T-helper 1 cell treated with Interleukin-12 subunit alpha and Interleukin-12 subunit beta and Interleukin-4 antibody, amounts not matched to agents 30 ng/mL and 1 ng/mL, for 36 hours (primary cell): Measurements from ENCODE around the gene CRHR2. TPM values are rescaled to one million over a fixed set of nuclear protein-coding genes. Genes with fewer than 3 reads are reported as not detected.
"Not testable (repeated sequence)": the region's sequence is repeated elsewhere in the genome, so short reads cannot be mapped to it uniquely, and the experiment has no call there.

ENCODE experiments used
- intact Hi-C: fragments of 100-400 bp; cut with micrococcal nuclease; formaldehyde crosslinking; loops from one replicate; pipeline ENCODE4 v1.15.1; 2024
- total RNA-seq: library from RNA; stranded (reverse); gene quantifications from 2 replicates; pipeline ENCODE4 v1.2.3, GENCODE V29; 2022

Gene CRHR2
- total RNA-seq, 1 donor from 2014 or later, result not detected

DNA sequence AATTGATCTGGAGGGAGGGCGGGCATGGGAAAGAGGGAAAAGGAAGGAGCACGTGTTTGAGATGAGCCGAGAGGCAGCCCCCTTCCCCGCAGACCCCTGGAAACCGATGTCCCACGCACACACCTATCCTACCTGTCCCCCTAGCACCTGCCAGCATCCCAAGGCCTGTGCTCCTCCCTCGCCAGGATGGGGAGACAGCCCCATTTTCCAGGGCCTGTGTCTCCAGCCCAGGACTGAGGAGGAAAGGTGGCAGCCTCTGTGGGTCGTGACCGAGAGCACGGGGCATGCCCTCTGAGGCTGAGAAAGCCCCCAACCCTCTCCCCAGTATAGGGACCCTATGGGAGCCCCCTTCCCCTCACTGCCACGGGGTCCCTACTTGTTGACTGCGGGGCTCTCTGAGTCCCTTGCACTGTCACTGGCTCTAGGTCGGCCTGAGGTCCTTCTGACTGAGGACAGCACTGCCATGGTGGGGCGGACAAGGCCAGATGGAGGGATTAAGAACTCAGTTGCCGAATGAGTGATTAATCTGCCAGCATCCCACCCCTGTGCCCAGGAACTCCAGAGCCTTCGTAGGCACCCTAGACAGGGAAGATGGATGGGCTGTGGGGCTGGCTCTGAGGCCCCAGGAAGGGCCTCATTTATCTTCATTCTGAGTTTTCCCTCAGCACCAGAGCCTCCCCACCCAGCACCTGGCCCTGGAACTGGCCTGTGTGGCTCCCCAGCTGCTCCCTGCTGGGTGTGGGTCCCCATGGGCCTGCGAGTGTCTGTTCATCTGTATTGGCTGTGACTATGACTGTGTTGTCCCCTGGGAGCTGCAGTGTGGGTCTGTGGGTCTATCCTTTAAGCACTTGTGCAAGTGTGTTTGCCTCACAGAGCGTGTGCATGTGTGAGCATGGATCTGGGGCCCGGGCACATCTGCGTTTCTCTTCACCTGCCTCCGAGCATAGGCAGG, 26.0 kb downstream of the CRHR2 start:
- intact Hi-C loops, result no loop called here

DNA sequence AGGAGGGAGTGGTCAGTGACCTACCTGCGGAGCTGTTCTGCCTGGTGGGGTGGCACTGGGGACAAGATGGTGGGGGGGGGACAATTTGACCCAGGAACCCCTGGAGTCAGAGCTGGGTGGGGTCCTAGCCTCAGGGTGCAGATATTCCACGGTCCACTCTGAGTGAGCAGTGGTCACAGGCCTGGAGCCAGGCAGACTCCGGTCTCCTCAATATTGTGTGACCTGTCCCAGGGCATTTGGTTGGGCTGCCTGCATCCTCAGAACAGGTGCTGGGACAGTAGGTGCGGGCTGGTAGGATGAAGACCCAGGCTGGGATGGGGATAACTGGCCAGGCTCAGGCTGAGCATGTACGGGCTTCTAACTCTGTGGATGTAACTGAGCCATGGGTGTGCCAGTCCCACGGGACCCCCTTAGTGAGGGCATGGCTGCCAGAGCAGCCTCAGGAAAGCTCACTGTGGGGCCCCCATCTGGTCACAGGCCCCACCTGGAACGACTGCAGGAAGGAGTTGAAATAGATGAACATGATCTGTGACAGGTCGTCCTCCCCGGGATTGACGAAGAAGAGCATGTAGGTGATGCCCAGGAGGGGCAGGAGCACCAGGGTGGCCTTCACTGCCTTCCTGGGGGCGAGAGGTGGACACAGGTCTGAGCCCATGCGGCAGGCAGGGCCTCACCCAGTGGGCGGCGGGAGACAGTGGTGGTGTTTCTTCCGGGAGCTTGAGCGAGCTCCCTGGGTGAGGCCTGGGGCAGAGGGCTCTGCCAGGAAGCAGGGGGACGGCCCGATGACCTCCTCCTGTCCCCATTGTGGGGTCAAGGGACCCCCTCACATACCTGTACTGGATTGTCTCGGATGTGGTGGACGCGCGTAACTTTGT, 26.9 kb downstream of the CRHR2 start:
- intact Hi-C loops, result no loop called here

- intact Hi-C loops, result no loop called here
These were observed 27.8 kb downstream of the CRHR2 start for GRCh38 chr7:30654296-30655090.

GRCh38 chr7:30652698-30653641, 29.3 kb downstream of the CRHR2 start:
- intact Hi-C loops, result no loop called here

DNA sequence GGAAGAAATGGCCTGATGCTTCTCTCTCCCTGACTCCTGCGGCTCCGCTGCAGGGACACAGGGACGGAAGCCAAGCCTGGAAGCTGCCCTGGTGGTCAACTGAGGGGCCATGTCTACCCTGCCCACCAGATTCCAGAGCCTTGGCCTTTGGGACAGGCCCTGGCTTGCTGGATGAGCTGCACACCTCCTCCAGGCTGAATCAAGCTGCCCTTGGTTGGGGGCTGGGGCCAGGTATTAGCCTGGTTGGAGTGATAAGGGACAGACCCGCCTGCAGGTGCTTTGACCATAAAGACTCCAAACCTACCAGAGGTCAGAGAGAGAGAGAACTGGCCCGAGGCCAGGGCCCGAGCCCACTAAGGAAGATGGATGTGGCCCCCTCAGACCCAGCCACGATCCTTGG, 30.1 kb downstream of the CRHR2 start:
- intact Hi-C loops, result no loop called here

GRCh38 chr7:30650421-30650808, 31.8 kb downstream of the CRHR2 start:
- intact Hi-C loops, result no loop called here

GRCh38 chr7:30649717-30650420, 32.4 kb downstream of the CRHR2 start:
- intact Hi-C loops, result no loop called here

DNA sequence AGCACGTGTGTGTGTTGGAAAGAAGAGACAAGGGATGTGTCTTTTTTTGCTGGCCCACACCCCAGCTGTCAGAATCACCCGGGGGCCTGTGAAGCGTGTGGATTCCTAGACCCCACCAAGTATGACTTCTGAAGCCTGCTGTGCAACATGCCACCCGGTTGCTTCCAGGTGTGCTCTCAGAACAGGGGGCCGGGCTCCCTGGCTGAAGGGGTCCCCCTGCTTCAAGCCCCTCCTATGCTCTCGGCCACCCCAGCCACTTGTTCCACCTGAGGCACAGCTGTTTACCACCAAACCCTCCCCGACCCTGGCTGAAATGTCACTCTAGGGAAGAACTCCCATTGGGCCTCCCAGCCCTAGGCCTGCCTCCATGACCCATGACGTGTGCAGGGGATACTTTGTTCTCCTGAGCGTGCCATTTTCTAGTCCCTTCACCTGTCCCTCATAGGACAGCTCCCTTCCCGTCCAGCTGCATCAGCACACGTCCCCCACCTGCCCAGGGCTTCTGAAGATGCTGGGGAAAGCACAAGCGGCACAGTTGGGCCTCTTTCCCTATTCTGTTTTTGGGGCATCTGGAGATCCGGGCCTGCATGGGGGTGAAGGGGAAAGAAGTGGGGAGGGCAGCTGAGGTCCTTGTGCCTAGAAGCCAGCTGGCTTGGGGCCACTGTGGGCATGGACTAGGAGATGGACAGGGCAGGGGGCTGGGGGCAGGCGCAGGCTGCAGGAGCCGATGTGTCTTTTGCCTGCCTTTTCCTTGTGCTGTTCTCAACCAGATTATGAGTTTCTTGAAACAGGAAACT, 33.3 kb downstream of the CRHR2 start:
- intact Hi-C loops, result no loop called here

DNA sequence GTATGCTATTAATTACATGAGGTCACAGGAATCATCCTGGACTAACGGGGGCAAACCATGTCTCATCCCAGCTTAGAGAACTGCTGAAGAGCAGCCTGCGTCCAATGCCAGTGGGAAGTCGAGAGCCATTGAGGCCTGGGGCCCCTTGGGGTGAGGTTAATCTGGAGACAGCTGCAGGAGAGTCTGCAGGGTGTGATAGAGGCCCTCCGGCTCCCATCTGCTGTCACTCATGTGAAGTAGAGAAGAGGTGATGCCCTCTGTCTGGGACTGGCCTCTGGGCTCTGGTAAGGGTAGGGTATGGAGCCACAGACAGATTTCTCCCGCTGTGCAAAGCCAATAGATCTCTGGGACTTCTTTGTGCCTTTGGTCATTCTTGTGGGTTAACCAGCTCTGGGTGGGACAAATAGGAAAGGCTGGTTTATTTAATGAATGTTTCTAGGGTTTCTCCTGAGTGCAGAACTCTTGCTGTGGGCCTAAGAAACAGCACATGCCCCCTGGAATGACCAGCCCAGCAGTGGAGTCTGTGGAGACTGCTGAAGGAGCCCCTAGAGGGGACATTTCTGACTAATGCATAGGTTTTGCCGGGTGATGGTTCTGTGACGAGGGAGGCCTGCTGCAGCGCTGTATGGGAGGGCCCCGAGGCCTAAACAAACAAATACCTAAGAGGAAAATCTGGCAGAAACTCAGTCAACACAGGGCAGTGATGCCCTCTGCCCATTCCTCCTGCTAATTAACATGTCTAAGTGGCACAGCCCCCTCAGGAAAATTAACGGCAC, 34.5 kb downstream of the CRHR2 start:
- intact Hi-C loops, result no loop called here

- intact Hi-C loops, result no loop called here
These were observed 36.1 kb downstream of the CRHR2 start for GRCh38 chr7:30646154-30646553.

DNA sequence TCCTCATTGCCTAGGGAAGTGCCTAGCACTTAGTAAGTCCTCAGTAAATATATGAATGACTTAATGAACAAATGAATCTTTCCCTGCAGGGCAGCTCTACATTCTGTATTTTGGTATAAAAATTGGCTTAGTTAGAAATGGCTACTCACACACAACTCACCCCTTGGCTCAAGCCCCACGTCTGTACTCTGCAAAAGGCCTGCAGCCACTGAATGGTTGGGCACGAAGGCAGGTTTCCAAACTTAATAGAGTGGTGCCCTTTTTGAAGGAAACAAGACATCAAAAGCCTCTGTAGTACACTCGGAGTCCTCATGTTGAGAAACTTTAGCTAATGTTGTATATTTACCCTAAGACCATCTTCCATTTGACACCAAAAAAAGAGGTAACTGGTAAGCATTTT, 36.6 kb downstream of the CRHR2 start:
- intact Hi-C loops, result no loop called here

GRCh38 chr7:30644286-30644955, 37.8 kb downstream of the CRHR2 start:
- intact Hi-C loops, result no loop called here

DNA sequence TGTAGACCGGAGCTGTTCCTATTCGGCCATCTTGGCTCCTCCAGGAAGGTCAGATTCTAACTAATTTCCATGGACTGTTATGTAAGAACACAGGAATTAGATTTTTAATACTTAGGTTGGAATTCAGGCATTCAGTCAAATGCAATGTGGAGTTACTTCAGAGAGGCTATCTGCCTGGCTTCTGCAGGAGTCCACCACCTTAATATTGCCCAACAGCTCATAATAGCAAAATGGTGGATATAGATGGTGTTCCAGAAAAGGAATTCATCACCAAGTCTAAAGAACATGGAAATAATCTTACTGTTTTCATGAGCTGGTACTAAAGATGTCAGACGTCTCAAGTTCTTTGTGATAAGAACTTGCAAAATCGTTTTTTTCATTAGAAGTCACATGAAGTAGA, 39.5 kb downstream of the CRHR2 start:
- intact Hi-C loops, result no loop called here

DNA sequence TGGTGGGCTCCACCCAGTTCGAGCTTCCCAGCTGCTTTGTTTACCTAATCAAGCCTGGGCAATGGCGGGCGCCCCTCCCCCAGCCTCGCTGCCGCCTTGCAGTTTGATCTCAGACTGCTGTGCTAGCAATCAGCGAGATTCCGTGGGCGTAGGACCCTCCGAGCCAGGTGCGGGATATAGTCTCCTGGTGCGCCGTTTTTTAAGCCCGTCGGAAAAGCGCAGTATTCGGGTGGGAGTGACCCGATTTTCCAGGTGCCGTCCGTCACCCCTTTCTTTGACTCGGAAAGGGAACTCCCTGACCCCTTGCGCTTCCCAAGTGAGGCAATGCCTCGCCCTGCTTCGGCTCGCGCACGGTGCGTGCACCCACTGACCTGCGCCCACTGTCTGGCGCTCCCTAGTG, 39.9 kb downstream of the CRHR2 start:
- intact Hi-C loops, result not testable (repeated sequence)

DNA sequence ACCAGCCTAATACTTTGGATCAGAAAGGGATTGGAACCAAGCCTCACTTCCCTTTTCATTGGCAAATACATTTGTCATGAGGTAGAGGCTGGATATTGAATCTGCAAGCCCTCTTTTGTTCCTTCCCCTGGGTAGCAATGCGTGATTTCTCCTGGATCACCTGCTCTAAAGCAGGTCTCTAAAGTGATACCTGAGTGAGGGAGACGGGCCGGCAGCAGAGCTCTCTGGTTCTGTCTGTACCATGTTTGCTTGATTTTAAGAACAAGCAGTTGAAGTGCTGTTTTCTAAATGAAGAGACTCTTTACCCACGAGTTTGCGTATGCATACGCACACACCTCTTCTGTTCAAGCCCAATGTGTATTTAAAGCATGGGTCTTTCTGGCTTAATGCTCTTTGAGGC, 46.5 kb downstream of the CRHR2 start:
- intact Hi-C loops, result no loop called here

- intact Hi-C loops, result no loop called here
These were observed 47.5 kb downstream of the CRHR2 start for GRCh38 chr7:30634634-30635201.

- intact Hi-C loops, result no loop called here
These were observed 48.0 kb downstream of the CRHR2 start for GRCh38 chr7:30634193-30634626.
